Activated CD4-positive, alpha-beta T cell treated with anti-CD3 and anti-CD28 coated beads for 48 hours (primary cell): Measurements from ENCODE around the gene ACTR3.

Experiments
- DNase-seq: peaks from one replicate; pipeline ENCODE4 v3.0.0-alpha.2; 2020

ACTR3 gene

DNA sequence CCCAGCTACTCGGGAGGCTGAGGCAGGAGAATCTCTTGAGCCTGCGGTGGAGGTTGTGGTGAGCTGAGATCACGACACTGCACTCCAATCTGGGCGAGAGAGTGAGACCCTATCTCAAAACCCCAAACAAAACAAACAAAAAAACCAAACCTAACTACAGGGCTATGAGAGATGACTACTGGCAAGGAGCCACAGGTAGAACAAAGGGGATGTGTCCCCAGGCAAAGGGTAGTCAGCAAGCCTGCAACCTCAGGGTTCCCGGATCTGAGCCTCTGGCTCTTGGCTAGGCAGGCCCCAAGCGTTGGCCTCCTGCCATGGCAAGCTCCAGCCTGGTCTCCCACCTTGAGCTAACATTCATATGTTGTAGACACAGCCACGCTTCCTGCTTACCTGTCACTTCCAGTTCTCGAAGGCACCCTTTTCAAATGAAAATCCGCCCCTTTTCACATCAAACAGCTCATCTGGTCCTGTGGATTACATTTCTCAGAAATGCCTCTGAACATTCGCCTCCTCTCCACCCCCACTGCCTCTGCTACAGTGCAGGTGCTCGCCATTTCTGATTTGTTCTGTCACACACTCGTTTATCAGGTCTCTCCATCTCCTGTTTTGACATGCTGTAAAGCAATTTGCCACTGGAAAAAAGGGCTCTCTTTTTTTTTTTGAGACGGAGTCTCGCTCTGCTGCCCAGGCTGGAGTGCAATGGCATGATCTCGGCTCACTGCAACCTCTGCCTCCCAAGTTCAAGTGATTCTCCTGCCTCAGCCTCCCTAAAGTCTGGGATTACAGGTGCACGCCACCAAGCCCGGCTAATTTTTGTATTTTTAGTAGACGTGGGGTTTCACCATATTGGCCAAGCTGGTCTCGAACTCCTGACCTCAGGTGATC, 13.1 kb upstream of the ACTR3 start:
- peak; percentile 86 for DNase-seq

DNA sequence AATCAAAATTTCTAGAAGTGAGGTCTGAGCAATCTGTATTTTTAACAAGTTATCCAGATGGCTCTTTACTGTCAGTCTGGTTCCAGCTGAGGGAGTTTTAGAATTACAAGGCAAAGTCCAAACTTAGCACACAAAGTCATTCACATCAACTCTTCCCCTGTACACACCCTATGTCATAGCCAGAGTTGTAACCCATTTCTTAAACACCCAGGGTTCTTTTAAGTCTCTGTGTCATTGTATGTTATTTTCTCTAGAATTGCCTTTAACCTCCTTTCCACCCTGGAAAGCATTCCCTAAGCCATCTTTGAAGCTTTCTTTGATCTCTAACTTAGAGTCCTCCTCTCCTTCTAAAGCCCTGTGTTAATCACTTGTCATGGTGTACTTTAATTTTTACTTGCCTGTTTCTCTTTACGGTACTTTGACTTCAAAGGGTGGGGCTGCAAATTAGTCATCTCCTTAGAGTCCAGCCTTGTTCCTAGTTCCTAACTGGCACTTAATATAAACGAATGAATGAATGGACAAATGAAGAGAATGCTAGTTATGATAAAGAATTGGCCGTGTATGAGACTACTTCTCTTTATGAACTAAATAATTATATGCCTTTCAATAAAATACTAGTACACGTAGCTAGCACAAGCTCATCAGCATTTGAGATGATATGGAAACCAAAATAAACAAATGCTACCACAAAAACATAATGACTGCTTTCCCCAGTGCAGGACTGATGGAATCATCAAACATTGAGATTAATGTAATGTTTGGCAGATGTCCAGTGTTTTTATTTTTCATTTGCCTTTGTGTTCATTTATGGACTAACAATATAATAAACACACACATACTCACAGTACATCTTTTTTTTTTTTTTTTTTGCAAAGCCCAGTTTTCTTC, 11.9 kb upstream of the ACTR3 start:
- DNase-seq = no peak

DNA sequence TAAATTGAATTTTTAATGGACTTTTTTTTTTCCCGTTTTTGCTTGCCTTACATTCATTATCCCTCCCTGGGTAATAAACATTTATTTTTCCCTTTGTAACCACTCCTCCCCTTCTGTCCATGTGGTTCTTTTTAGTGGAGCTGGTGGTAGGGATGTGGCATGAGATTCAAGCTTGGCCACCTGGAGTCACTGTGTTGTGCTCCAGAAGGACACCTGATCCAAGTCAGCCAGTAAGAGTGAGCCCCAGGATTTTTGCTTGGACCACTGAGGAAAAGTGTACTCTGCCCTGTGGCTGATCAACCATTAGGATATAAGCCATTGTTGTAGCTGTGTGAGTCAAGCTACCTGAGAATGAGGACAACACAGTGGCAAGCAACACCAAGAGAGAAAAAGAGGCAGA, 11.1 kb upstream of the ACTR3 start:
- no peak for DNase-seq

DNA sequence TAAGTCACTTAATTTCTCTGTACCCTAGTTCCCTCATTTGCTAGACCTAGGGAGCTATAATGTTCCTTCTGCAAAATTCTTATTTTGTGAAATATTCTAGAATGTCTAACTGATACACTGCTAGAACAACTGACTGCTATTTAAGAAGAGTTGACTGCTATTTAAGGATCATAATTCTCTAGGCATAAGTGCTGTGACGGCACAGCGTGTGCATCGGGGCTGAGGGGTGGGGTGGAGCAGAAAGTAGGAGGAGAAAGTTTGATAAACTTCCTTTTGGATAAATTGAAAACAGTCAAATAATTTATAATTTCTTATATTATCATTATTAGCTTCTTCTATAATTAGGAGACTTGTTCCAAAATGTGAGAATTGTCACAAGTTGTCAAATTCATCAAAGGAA, 10.4 kb upstream of the ACTR3 start:
- no peak for DNase-seq

DNA sequence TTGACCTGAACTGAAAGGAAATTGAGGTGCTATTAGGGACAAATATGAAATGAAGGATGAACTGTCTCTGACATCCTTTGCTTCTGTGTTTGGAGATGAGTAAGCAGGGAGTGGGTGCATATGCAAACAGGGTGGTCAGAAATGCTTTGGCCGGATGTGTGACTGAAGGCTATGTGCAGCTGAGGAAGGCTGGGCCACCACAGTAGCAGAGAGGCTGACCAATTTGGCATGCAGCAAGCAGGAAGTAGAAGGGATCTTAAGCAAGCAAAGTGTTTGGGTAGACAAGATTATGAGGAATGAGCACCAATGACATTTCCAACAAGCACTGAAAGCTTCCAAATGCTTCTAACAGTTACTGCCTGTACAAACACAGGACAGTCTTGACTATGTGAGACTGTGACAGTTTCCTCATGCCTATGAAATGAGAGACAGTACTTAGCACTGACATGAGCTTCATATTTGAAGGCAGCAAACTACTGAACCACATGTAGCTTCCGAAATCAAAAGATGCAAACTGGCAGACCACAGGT, 3.3 kb upstream of the ACTR3 start:
- DNase-seq = peak; percentile 59

DNA sequence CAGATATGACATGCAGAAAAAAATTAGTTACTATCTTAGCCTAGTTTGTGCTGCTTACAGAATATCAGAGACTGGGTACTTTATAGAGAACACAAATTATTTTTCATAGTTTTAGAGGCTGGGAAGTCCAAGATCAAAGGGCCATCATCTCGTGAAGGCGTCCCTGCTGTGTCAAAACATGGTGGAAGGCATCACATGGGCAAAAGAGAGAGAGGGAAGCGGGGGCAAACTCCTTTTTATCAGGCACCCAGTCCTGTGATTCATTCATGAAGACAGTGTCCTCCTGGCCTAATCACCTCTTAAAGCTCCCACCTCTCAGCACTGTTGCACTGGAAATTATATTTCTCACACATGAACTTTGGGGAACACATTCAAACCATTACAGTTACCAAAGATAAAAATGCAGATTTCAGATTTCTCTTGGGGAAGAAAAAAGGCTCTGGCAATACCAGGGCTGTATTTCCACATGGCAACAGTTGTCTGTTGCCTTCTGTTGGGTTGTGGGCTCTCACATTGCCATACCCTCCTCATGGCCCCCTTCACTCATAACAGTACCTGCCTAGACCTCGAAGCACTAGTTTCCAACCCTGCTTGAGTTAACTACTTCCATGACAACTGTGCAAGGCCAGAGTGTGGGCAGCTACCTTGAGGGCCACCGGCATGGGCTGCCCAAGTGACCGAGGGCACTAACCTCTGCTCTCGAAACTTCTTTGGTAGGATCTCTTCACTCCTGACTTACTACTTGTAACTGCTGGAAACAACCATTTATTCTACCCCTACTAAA, 2.7 kb upstream of the ACTR3 start:
- no peak for DNase-seq

DNA sequence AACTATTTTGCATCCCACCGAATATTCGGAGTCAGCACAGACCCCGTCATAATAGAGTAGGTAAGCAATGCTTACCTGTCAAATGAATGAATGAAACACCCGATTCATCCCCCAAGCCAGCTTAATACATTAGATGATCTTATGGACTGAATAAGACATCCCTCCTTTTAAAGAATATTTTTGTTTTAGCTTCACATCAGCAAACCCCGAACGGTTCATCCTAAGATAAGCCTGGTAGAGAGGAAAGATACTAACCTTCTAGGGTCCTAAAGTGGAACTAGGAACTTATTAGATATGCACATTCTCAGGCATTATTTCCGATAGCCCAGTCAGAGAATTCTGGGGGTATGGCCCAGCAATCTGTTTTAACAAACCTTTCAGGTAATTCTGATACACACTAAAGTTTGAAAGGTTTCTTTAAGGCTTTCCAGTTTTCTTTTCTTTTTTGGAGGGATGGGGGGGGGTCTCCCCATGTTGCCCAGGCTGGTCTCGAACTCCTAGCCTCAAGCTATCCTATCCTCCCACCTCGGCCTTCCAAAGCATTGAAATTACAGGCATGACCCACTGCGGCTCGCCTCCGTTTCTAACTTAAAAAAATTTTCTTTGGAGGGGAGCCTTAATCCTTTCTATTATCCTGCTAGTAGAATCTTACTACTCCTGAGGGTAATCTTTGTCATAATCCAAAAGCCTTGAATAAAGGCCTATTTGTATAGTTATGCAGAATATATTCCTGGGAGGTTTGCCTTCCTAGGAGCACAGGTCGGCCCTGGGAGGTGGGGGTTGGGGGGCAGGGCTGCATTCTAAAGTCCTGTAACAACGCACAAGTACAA, 1.0 kb upstream of the ACTR3 start:
- DNase-seq = no peak

DNA sequence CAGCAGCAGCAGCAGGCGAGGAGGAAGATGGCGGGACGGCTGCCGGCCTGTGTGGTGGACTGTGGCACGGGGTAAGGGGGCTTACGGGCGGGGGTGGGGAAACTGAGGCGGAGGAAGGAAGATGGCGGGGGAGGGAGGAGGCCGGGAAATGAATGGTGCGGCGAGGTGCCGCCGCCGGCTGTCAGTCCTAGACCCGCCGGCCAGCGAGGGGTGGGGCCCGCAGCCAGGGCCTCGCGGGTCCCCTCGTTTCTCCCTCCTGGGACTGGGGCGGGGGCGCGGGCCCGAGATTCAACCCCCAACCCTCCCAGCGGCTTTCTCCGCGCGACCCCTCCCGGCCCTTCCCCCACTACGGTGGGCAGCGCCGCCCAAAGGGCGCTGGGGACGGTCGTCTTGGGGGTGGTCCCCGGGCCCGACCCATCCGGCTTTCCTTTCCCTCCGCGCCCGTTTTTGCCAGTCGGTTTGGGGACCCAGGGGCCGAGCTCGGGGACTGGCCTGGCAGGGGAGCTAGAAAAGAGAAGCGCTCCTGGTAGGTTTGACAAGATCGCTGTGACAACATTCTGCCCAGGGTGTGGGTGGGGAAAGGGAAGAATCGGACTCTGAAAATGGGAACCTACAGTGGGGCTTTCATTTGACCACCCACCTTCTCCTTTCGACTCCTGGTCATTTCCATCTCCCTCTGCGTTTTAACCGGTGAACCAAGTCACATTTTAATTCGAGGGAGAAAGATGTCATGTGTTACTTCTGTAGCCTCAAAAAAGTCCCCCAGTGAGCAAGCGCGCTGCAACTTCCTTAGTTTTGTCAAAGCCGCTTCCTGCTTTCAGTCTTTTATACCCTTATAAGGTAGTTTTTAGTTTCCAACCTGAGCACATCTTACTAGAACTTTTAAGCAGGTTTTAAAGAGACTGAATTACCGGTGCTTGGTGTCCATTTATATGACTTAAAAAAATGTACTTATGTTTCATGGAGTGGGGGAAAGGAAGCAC, 655 bp downstream of the ACTR3 start:
- peak; percentile 83 for DNase-seq

DNA sequence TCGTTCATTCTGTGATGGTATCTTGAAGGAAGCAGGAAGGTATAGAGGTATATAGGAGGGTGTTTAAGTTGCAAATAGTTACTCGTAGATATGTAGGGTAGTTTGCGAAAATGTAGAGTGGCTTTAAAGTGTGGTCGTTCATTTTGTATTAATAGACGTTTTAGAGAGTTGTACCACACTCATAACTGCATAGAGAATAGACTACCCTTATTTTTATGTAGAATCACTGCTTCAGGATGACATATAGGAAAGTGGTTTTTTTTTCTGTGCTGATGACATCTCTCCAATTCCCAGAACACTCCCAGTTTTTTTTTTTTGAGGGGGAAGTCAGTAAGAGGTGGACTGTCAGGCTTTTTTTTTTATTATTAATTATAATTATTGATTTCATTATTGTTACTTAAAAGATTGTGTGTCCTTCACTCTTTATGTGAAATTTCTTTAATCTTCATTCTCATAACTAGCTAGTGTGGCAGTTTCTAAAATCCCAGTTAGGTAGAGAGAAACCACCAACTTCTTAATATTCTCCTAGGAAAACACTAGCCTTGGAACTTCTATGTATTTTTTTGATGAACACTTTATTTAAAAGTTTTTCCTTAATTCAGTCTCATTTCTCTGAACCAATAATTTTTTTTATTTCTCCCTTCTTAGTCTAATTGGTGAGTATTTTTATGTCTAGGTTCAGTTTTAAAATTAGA, 1.5 kb downstream of the ACTR3 start:
- no peak for DNase-seq

DNA sequence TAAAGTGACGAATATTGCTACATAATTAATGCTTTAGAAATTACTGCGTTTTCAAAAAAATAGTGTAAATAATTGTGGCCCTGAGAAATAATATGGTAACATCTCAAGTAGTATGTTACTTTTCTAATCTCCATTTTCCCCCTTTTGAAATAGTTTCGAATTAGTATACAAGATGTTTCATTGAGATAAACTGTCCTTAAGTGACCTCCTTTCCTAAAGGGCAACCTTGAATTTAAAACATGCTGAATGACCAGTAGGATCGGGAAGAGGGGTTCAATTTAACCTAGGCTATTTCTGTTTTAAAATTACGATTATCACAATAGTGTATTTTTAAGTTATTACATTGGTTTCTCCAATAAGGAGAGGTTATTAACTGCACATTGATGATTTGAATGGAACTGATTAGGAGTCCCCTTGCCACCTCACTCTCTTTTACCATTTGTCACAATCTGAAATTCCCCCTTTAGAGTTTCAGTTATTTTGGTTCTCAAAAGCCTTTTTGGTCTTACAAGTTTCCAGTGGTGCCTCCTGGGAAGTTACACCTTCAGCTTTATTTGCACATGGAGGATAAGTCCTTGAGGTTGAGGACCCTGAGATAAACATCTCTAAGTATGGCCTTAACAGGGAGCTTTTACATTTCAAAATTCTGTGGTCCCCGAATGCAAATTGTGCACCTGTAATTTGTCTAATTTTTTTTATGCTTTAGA, 2.3 kb downstream of the ACTR3 start:
- DNase-seq = no peak

DNA sequence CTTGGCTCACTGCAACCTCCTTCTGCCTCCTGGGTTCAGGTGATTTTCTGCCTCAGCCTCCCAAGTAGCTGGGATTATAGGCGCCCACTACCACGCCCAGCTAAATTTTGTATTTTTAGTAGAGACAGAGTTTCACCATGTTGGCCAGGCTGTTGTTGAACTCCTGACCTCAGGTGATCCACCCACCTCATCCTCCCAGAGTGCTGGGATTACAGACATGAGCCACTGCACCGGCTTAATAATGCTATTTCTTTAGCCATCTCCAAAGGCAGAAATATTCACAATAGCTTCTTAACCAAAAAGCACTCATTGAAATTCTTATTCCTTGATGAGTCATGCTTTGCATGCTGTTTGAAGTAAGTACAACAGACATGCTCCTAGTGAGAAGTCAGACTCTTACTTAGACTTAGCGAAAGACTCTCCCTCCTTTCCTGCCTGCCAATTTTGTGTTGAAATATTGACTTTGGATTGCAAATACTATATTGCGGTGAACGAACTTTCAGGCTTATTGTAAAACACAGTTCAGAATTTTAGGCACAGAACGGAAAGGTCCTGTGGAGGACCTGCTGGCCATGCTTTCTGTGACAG, 4.4 kb downstream of the ACTR3 start:
- DNase-seq = no peak

DNA sequence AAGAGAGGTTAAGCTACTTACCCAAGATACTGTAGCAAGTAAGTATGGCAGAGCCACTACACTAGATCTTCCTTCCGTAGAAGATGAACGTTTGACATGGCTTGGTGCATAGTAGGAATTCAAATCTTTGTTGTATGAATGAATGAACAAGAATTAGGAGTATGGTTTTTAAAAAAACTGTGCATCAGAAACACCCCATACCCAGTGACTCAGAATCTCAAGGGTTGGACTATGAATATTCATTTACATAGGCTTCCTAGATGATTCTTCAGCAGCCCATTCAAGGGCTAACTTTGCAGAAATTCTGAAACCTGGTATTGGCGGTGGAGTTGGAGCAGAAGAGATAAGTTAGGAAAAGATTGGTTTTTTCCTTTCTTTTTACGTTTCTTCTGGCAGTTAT, 5.4 kb downstream of the ACTR3 start:
- DNase-seq = no peak

DNA sequence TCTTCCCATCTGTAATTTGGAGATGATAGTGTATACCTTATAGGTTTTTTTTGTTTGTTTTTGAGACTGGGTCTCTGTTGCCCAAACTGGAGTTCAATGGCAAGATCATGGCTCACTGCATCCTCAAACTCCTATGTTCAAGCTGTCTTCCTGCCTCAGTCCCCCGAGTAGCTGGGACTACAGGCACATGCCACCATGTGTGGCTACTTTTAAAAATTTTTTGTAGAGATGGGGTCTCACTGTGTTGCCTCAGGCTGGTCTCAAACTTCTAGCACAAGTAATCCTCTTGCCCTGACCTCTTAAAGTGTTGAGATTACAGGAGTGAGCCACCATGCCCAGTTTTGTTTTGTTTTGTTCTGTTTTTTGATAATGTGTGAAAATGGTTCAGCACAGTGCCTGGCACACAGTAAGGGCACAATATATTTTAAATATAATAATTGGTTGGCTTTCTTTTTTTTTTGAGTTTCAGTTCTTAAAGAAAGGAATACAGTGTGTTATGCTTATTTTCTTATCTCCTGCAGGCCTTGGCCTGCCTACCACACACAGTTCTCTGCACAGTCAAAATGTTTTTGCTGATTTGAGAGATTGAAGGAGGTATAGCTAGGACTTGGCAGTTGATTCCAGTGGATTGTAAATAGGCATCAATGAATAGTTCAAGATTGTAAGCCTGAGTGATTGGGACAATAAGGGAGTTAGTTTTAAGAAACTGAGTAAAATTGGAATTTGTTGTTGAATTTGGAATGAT, 6.1 kb downstream of the ACTR3 start:
- no peak for DNase-seq

DNA sequence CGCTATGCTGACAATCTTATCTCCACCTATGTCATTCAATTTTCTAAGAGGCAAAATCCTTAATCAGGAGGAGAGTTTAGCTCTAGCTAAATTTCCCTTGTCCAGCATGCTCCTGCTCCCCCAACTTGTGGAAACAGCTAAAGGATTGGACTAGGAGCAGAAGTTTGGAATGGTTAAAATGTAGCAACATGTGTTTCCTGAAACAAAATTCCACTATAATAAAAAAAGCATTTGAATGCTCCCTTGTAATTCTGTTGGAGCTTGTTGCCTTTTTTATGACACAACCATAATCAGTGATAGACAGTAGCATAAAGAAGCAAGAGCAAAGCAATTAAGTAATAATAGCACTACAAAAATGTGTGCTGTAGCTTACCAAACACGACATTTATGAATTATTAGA, 6.9 kb downstream of the ACTR3 start:
- no peak for DNase-seq

DNA sequence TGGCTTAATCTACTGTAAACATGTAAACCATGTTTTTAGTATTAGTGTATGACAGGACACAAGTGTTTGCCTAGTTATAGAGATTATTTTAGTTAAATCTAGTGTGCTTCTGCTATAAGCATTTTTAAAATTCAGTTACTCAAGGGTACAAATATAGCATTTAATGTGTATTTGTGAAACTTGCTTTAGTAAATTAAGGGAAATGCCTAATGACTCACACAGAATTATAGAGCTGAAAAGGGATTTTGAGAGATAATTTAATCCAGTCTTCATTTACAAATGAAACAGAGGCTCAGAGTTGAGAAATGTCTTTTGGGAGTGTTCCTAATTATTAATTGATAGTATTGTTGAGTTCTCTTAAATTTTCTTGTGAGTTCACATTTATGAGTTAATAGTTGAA, 8.2 kb downstream of the ACTR3 start:
- DNase-seq = no peak

DNA sequence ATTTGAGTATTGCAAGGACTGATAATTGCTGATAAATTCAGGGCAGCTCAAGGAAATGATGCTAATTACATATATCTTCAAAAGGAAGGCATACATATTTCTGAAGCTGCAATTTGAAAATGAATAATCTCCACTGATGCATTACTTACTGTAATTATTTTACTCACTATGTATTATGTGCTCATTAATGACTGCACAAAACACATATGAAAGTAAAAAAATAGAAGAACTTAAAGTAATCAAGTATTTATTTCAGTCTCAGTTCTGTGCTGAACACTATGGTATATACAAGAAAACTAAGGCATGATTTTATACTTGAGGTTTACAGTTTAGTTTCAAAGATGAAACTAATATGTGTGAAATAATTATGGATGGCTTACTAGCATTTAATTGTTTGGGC, 9.3 kb downstream of the ACTR3 start:
- no peak for DNase-seq

DNA sequence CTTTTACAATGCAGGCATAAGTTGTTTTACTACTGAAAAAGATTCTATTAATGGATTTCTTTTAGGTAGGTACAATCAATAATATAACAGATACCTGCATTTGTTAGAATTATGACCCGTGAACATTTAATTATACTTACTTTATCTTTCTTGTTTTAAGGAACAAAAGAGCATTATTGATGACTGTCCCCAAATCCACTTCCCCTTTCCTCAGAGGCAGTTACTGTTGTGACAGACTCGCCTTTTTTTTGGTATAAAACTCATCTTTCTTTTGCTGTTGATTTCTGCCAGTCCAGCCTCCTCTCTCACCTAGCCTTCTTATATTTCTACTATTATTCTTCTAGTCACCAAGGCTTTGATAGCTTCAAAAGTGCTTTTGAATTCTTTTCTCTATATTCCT, 12.1 kb downstream of the ACTR3 start:
- no peak for DNase-seq

DNA sequence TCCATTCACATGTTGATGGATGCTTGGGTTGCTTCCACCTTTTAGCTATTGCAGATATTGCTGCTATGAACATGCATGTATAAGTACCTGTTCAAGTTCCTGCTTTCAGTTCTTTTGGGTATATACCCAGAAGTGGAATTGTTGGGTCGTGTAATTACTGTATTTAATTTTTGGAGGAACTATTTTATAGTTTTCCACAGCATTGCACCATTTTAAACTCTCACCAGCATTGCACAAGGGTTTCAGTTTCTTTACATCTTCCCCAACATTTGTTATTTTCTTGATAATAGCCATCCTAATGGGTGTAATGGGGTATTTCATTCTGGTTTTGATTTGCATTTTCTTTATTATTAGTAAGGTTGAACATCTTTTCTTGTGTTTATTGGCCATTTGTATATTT, 16.0 kb downstream of the ACTR3 start:
- no peak for DNase-seq
